Liver (tissue), 9 donors: ENCODE data around the gene SORCS2. TPM values are rescaled to one million over a fixed set of nuclear protein-coding genes. Genes with fewer than 3 reads are reported as not detected.

Experiments
- DNase-seq: peaks from one replicate; pipeline ENCODE4 v3.0.0-alpha.2; 2017; ENCODE audit warnings: low spot score
- H3K27ac ChIP-seq, 2 donors: one replicate each; pipeline ENCODE4 v1.7.0; 2013; ENCODE audit warnings: inconsistent platforms in 2 of 2, low read length in 2 of 2, control low read depth in 1 of 2, low read depth in 1 of 2, mild to moderate bottlenecking in 1 of 2
- H3K27me3 ChIP-seq, 4 donors: one replicate each; pipeline versions ENCODE4 v1.6.1 to v1.7.0; 2013; ENCODE audit warnings: low read length in 3 of 4, inconsistent platforms in 1 of 4, mild to moderate bottlenecking in 1 of 4, moderate library complexity in 1 of 4; ENCODE audit not compliant: control insufficient read depth in 4 of 4, insufficient read depth in 4 of 4
- H3K36me3 ChIP-seq, 4 donors: one replicate each; pipeline versions ENCODE4 v1.6.1 to v1.7.0; 2013; ENCODE audit warnings: low read length in 3 of 4, mild to moderate bottlenecking in 3 of 4, low read depth in 1 of 4, moderate library complexity in 1 of 4; ENCODE audit not compliant: control insufficient read depth in 4 of 4, insufficient read depth in 3 of 4
- H3K4me1 ChIP-seq, 4 donors: one replicate each; pipeline versions ENCODE4 v1.6.1 to v1.7.0; 2013; ENCODE audit warnings: low read length in 3 of 4, mild to moderate bottlenecking in 3 of 4, moderate library complexity in 1 of 4; ENCODE audit not compliant: control insufficient read depth in 4 of 4, insufficient read depth in 4 of 4
- H3K4me3 ChIP-seq, 3 donors: one replicate each; pipeline versions ENCODE4 v1.6.1 to v1.7.0; 2013; ENCODE audit warnings: low read length in 3 of 3, control low read depth in 1 of 3, low read depth in 1 of 3, mild to moderate bottlenecking in 1 of 3
- H3K9ac ChIP-seq, 2 donors: one replicate each; pipeline ENCODE4 v1.7.0; 2013; ENCODE audit warnings: low read length in 2 of 2, mild to moderate bottlenecking in 2 of 2, moderate library complexity in 2 of 2, control low read depth in 1 of 2, low read depth in 1 of 2
- H3K9me3 ChIP-seq, 4 donors: one replicate each; pipeline versions ENCODE4 v1.6.1 to v1.7.0; 2013; ENCODE audit warnings: low read length in 3 of 4; ENCODE audit not compliant: control insufficient read depth in 4 of 4
- ATF3 ChIP-seq: IDR thresholded peaks from 2 replicates; pipeline ENCODE4 v1.6.1; 2016; ENCODE audit warnings: antibody characterized with exemption
- EGR1 ChIP-seq, 2 donors: IDR thresholded peaks; 2 replicates each; pipeline ENCODE4 v1.6.1; 2016 to 2018; ENCODE audit warnings: antibody characterized with exemption in 2 of 2, low read depth in 2 of 2
- FOXA1 ChIP-seq: IDR thresholded peaks from 2 replicates; pipeline ENCODE4 v1.6.1; 2016; ENCODE audit warnings: antibody characterized with exemption
- FOXA2 ChIP-seq: IDR thresholded peaks from 2 replicates; pipeline ENCODE4 v1.6.1; 2016; ENCODE audit warnings: antibody characterized with exemption
- GABPA ChIP-seq, 2 donors: IDR thresholded peaks in 1 of 2; conservative IDR thresholded peaks in 1 of 2; 2 replicates each; pipeline ENCODE4 v1.6.1; 2016; ENCODE audit warnings: antibody characterized with exemption in 2 of 2, mild to moderate bottlenecking in 1 of 2, moderate library complexity in 1 of 2
- HNF4G ChIP-seq: IDR thresholded peaks from 2 replicates; pipeline ENCODE4 v1.6.1; 2016; ENCODE audit warnings: antibody characterized with exemption
- JUND ChIP-seq, 2 donors: IDR thresholded peaks; 2 replicates each; pipeline ENCODE4 v1.6.1; 2016; ENCODE audit warnings: antibody characterized with exemption in 2 of 2
- NR2F2 ChIP-seq: IDR thresholded peaks from 2 replicates; pipeline ENCODE4 v1.6.1; 2016; ENCODE audit warnings: antibody characterized with exemption
- RAD21 ChIP-seq, 2 donors: IDR thresholded peaks; 2 replicates each; pipeline ENCODE4 v1.6.1; 2016; ENCODE audit warnings: antibody characterized with exemption in 2 of 2, mild to moderate bottlenecking in 2 of 2
- REST ChIP-seq: IDR thresholded peaks from 2 replicates; pipeline ENCODE4 v1.6.1; 2016; ENCODE audit warnings: antibody characterized with exemption, mild to moderate bottlenecking
- RXRA ChIP-seq, 2 donors: IDR thresholded peaks; 2 replicates each; pipeline ENCODE4 v1.6.1; 2017 to 2018; ENCODE audit warnings: antibody characterized with exemption in 2 of 2, mild to moderate bottlenecking in 1 of 2
- TAF1 ChIP-seq: conservative IDR thresholded peaks from 2 replicates; pipeline ENCODE4 v1.6.1; 2016; ENCODE audit warnings: antibody characterized with exemption, mild to moderate bottlenecking
- YY1 ChIP-seq: IDR thresholded peaks from 2 replicates; pipeline ENCODE4 v1.6.1; 2016; ENCODE audit warnings: antibody characterized with exemption, mild to moderate bottlenecking
- ZBTB33 ChIP-seq: IDR thresholded peaks from 2 replicates; pipeline ENCODE4 v1.6.1; 2016; ENCODE audit warnings: antibody characterized with exemption
- WGBS: extraction: QIAGEN DNeasy Blood & Tissue Kit; methylation state at CpG from one replicate; pipeline ENCODE4 v1.1.7; 2013; 5-methylcytosine and 5-hydroxymethylcytosine counted together
- polyA plus RNA-seq, 2 donors: library from polyadenylated mRNA; stranded (reverse) in 1 of 2; unstranded in 1 of 2; fragments of 200-250 nt in 1 of 2; fragments of >200 nt in 1 of 2; fragmentation: Nextera tagmentation in 1 of 2; extraction: Ambion mirVana in 1 of 2; gene quantifications; one replicate each; pipeline versions ENCODE4 v1.2.1 to v1.2.3, GENCODE V29; 2013 to 2015
- total RNA-seq, 2 donors: library from RNA; depleted of rRNA; stranded (reverse); fragments of >200 nt; gene quantifications; one replicate each; pipeline ENCODE4 v1.2.3, GENCODE V29; 2014
- TF ChIP-seq, protein P1 (sequence below): IDR thresholded peaks from 2 replicates; pipeline ENCODE4 v1.6.1; 2016; ENCODE audit warnings: antibody characterized with exemption
- TF ChIP-seq, protein P2 (sequence below): fragments of 150-350 bp; IDR thresholded peaks from 2 replicates; pipeline ENCODE4 v1.5.1; 2017; ENCODE audit warnings: improper control_type of control experiment, low read depth, low read length; ENCODE audit not compliant: missing input control
- donor health status: healthy.
- donor health status: healthy.
- donor health status: healthy.
- donor health status: healthy.
- donor health status: healthy.

The SORCS2 gene
- total and polyA plus RNA-seq, 4 donors: 0.10 to 1.4 (median 0.92) TPM

DNA sequence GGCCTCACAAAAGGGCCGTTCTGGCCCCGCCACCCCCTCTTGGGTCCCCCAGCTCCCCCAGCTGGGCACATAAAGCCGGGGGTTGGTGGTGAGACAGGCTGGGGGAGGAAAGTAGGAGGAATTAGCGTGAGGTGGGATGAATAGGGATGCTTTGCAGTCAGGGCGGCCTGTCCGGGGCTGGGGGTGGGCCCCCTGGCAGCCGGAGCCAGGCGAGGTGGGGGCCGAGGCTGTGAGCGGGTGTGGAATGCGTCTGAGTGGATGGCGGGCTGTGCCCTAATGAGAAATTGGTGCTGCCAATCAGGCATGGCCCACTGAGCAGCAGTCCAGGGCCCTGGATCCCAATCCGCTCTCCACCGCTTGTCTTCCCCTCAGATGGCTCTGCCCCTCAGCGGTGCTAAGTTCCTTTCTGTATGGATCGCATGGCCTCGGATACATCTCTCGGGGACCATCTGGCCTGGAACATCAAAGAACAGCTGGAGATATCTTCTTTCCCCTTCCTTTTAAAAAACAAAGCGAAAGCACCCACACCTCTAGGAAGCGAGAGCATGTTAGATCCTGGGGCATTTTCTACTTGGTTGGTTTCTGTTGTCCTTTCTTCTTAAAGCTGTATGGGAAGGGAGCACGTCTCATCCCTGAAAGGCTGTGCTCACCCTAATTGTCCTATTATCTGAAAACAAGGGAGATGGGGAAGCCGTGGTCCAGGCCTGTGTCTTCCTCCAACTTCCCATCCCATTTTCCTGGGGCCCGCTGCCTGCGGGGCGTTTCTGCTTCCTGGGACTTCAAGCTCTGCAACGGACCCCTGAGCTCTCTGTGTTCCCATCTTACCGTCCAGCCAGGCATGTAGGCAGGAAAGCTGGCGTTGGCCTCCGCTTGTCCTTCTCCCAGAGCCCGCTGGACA, 106.9 kb downstream of the SORCS2 start:
- no peak for DNase-seq
- H3K9ac ChIP-seq: no peak overlapping the region
- H3K4me3 ChIP-seq: no peak overlapping the region
- 85% methylated on average over 30 of the region's 30 CpGs for WGBS
- H3K9me3 ChIP-seq: no peaks in the 10 kb centered on the region
- no peak overlapping the region for H3K27ac ChIP-seq
- H3K4me1 ChIP-seq: no peaks in the 10 kb centered on the region
- H3K36me3 ChIP-seq: no peaks in the 10 kb centered on the region
- no peaks in the 10 kb centered on the region for H3K27me3 ChIP-seq
- no peak for TF ChIP-seq TAF1
- no peak for TF ChIP-seq EGR1 (IDR thresholded peaks at IDR 0.05; ENCODE audit: low read depth in 2 of 2)
- no peak for TF ChIP-seq FOXA2
- no peak for TF ChIP-seq RAD21 (IDR thresholded peaks at IDR 0.05)
- TF ChIP-seq, protein P1, sequence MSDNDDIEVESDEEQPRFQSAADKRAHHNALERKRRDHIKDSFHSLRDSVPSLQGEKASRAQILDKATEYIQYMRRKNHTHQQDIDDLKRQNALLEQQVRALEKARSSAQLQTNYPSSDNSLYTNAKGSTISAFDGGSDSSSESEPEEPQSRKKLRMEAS: no peak
- TF ChIP-seq RXRA (IDR thresholded peaks at IDR 0.05): no peak
- TF ChIP-seq ZBTB33: no peak
- TF ChIP-seq JUND (IDR thresholded peaks at IDR 0.05): no peak
- TF ChIP-seq NR2F2: no peak
- no peak for TF ChIP-seq GABPA (IDR thresholded peaks at IDR 0.05 in 1 of 2, conservative IDR thresholded peaks at IDR 0.05 in 1 of 2)
- TF ChIP-seq, protein P2, sequence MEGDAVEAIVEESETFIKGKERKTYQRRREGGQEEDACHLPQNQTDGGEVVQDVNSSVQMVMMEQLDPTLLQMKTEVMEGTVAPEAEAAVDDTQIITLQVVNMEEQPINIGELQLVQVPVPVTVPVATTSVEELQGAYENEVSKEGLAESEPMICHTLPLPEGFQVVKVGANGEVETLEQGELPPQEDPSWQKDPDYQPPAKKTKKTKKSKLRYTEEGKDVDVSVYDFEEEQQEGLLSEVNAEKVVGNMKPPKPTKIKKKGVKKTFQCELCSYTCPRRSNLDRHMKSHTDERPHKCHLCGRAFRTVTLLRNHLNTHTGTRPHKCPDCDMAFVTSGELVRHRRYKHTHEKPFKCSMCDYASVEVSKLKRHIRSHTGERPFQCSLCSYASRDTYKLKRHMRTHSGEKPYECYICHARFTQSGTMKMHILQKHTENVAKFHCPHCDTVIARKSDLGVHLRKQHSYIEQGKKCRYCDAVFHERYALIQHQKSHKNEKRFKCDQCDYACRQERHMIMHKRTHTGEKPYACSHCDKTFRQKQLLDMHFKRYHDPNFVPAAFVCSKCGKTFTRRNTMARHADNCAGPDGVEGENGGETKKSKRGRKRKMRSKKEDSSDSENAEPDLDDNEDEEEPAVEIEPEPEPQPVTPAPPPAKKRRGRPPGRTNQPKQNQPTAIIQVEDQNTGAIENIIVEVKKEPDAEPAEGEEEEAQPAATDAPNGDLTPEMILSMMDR: no peak
- no peak for TF ChIP-seq FOXA1
- TF ChIP-seq REST: no peak
- TF ChIP-seq HNF4G: no peak
- TF ChIP-seq ATF3: no peak
- TF ChIP-seq YY1: no peak
